Activated T-helper 1 cell treated with anti-CD3 and anti-CD28 coated beads, Interleukin-12 subunit alpha, Interleukin-12 subunit beta, Interleukin-2, Interleukin-4 antibody, amounts not matched to agents 30 ng/mL and 10 ng/mL and 1 ng/mL, durations not matched to agents 14 hours and 24 hours and 36 hours (primary cell): ENCODE results near the gene HES4. TPM values are rescaled to one million over a fixed set of nuclear protein-coding genes. Genes with fewer than 3 reads are reported as not detected.
A peak's percentile ranks its signal among the peaks of the same experiment; 100 is the strongest.

ENCODE experiments used
- DNase-seq: peaks from one replicate; pipeline ENCODE4 v3.0.0; 2021; ENCODE audit warnings: low spot score
- H3K27ac Mint-ChIP-seq: one replicate; pipeline ENCODE4 v1.8.0; 2021; ENCODE audit warnings: mild to moderate bottlenecking, mixed read lengths
- H3K27me3 Mint-ChIP-seq: one replicate; pipeline ENCODE4 v1.8.0; 2022; ENCODE audit warnings: mild to moderate bottlenecking, moderate library complexity, mixed read lengths; ENCODE audit not compliant: insufficient read depth
- H3K36me3 Mint-ChIP-seq: one replicate; pipeline ENCODE4 v1.8.0; 2021; ENCODE audit warnings: low read depth, mixed read lengths
- H3K4me1 Mint-ChIP-seq: one replicate; pipeline ENCODE4 v1.8.0; 2021; ENCODE audit warnings: low read depth, mixed read lengths
- H3K4me3 Mint-ChIP-seq: one replicate; pipeline ENCODE4 v1.8.0; 2021; ENCODE audit warnings: mild to moderate bottlenecking, moderate library complexity, mixed read lengths
- H3K9me3 Mint-ChIP-seq: one replicate; pipeline ENCODE4 v1.8.0; 2021; ENCODE audit warnings: mixed read lengths
- intact Hi-C: fragments of 100-400 bp; cut with micrococcal nuclease; formaldehyde crosslinking; loops from one replicate; pipeline ENCODE4 v1.15.1; 2024
- total RNA-seq: library from RNA; stranded (reverse); gene quantifications from 2 replicates; pipeline ENCODE4 v1.2.3, GENCODE V29; 2022

HES4 gene
- total RNA-seq, 1 donor from 2014 or later: 1.8 TPM

GRCh38 chr1:965526-966134 lies 34.3 kb downstream of the HES4 start:
- Mint-ChIP-seq H3K4me3 (no peak overlapping the region), H3K9me3 (no peaks in the 10 kb centered on the region), H3K36me3 (no peaks in the 10 kb centered on the region), H3K27ac (peak overlapping the region; percentile 29), H3K4me1 (no peaks in the 10 kb centered on the region), H3K27me3 (peaks cover 4% of the 10 kb centered on the region)
- intact Hi-C loops: no loop called here
- DNase-seq: no peak

GRCh38 chr1:964691-965525 lies 35.0 kb downstream of the HES4 start:
- no peak overlapping the region for H3K4me3 Mint-ChIP-seq
- H3K27ac Mint-ChIP-seq: no peak overlapping the region
- H3K36me3 Mint-ChIP-seq: no peaks in the 10 kb centered on the region
- H3K4me1 Mint-ChIP-seq: no peaks in the 10 kb centered on the region
- intact Hi-C loops: no loop called here
- no peak for DNase-seq
- peaks cover 6% of the 10 kb centered on the region for H3K27me3 Mint-ChIP-seq
- no peaks in the 10 kb centered on the region for H3K9me3 Mint-ChIP-seq

GRCh38 chr1:963746-964525 lies 36.0 kb downstream of the HES4 start:
- peaks cover 6% of the 10 kb centered on the region for H3K27me3 Mint-ChIP-seq
- intact Hi-C loops: no loop called here
- no peaks in the 10 kb centered on the region for H3K9me3 Mint-ChIP-seq
- H3K4me3 Mint-ChIP-seq: peak overlapping the region; percentile 51
- DNase-seq: no peak
- no peak overlapping the region for H3K27ac Mint-ChIP-seq
- H3K36me3 Mint-ChIP-seq: no peaks in the 10 kb centered on the region
- no peaks in the 10 kb centered on the region for H3K4me1 Mint-ChIP-seq

GRCh38 chr1:963301-963651 lies 36.6 kb downstream of the HES4 start:
- no peaks in the 10 kb centered on the region for H3K9me3 Mint-ChIP-seq
- intact Hi-C loops: no loop called here
- peak overlapping the region; percentile 51 for H3K4me3 Mint-ChIP-seq
- no peak overlapping the region for H3K27ac Mint-ChIP-seq
- H3K27me3 Mint-ChIP-seq: peaks cover 3% of the 10 kb centered on the region
- peaks cover 1% of the 10 kb centered on the region for H3K36me3 Mint-ChIP-seq
- DNase-seq: no peak
- H3K4me1 Mint-ChIP-seq: no peaks in the 10 kb centered on the region

- H3K4me1 Mint-ChIP-seq: peaks cover 3% of the 10 kb centered on the region
- peak overlapping the region; percentile 44 for H3K27ac Mint-ChIP-seq
- H3K9me3 Mint-ChIP-seq: no peaks in the 10 kb centered on the region
- peaks cover 1% of the 10 kb centered on the region for H3K36me3 Mint-ChIP-seq
- intact Hi-C loops: no loop called here
- H3K27me3 Mint-ChIP-seq: peaks cover 2% of the 10 kb centered on the region
- no peak for DNase-seq
- H3K4me3 Mint-ChIP-seq: peak overlapping the region; percentile 74
Measured at GRCh38 chr1:962381-963300, 37.3 kb downstream of the HES4 start.

DNA sequence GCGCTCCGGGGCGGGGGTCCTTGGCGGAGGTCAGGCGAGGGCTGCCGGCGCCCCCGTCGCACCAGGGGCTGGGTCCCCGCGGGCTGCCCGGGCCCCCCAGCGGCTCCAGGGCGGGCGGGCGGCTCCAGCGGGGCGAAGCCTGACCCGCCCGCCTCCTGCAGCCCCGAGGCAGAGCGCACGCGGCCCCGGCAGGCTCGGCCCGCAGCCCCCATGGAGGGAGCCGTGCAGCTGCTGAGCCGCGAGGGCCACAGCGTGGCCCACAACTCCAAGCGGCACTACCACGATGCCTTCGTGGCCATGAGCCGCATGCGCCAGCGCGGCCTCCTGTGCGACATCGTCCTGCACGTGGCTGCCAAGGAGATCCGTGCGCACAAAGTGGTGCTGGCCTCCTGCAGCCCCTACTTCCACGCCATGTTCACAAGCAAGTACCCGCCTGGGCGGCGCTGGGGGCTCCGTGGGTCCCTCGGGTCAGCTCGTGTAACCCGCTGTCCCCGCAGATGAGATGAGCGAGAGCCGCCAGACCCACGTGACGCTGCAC lies 38.7 kb downstream of the HES4 start:
- Mint-ChIP-seq H3K36me3 (peaks cover 5% of the 10 kb centered on the region), H3K27me3 (peaks cover 2% of the 10 kb centered on the region), H3K4me3 (peak overlapping the region; percentile 74), H3K9me3 (no peaks in the 10 kb centered on the region), H3K27ac (no peak overlapping the region), H3K4me1 (peaks cover 7% of the 10 kb centered on the region)
- intact Hi-C loops: no loop called here
- no peak for DNase-seq

- Mint-ChIP-seq H3K4me1 (peaks cover 7% of the 10 kb centered on the region), H3K4me3 (peak within 1 kb of the TSS; percentile 97), H3K9me3 (no peaks in the 10 kb centered on the region), H3K27me3 (peaks cover 2% of the 10 kb centered on the region), H3K27ac (peak within 1 kb of the TSS; percentile 40), H3K36me3 (peaks cover 5% of the 10 kb centered on the region)
- DNase-seq: peak; percentile 77
- intact Hi-C loops: loop anchor here (1.0 kb wide), 1 partner anchor 99 kb away; no protein-coding TSS in a partner anchor
Measured at GRCh38 chr1:960363-961131, 39.4 kb downstream of the HES4 start, which contains the start of gene KLHL17. TSS of gene KLHL17 (plus strand) at chr1:960584. CDS start at chr1:960694, 110 bp downstream.

- H3K36me3 Mint-ChIP-seq: peaks cover 11% of the 10 kb centered on the region
- H3K4me3 Mint-ChIP-seq: peak overlapping the region; percentile 97
- intact Hi-C loops: loop anchor here (1.0 to 5.0 kb wide), 4 partner anchors 7 to 347 kb away; partner anchors contain the start of genes ACAP3 and PUSL1
- peaks cover 7% of the 10 kb centered on the region for H3K4me1 Mint-ChIP-seq
- DNase-seq: no peak
- no peaks in the 10 kb centered on the region for H3K9me3 Mint-ChIP-seq
- H3K27ac Mint-ChIP-seq: peak overlapping the region; percentile 40
- peaks cover 2% of the 10 kb centered on the region for H3K27me3 Mint-ChIP-seq
Measured at GRCh38 chr1:959731-960362, 40.0 kb downstream of the HES4 start.

- DNase-seq: peak; percentile 88
- H3K36me3 Mint-ChIP-seq: peaks cover 16% of the 10 kb centered on the region
- intact Hi-C loops: loop anchor here (1.0 to 5.0 kb wide), 3 partner anchors 8 to 348 kb away; partner anchors contain the start of genes ACAP3 and PUSL1
- peaks cover 7% of the 10 kb centered on the region for H3K4me1 Mint-ChIP-seq
- H3K4me3 Mint-ChIP-seq: peak within 1 kb of the TSS; percentile 97
- H3K9me3 Mint-ChIP-seq: no peaks in the 10 kb centered on the region
- H3K27me3 Mint-ChIP-seq: peaks cover 2% of the 10 kb centered on the region
- H3K27ac Mint-ChIP-seq: peak within 1 kb of the TSS; percentile 79
Measured at GRCh38 chr1:958823-959730, 40.8 kb downstream of the HES4 start, which contains the start of gene NOC2L. TSS of gene NOC2L (minus strand) at chr1:959256. CDS start at chr1:959240, 16 bp downstream.

DNA sequence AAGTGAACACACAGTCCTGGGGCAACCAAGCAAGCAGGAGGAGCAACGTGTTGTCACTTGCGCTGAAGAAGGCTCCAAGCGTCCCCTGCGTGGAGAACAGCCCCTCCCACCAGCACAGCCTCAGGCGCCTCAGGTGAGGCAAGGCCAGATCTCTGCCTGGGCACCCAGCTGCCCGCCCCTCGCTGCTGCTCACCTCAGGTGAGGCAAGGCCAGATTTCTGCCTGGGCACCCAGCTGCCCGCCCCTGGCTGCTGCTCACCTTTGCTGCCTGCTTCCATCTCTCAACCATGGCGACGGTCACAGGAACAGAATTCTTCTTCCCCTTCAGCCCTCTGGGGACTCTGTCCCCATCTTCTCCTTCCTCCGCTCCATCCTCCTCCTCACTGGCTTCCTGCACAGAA lies 43.3 kb downstream of the HES4 start:
- Mint-ChIP-seq H3K27ac (no peak overlapping the region), H3K36me3 (peaks cover 24% of the 10 kb centered on the region)
- intact Hi-C loops: loop anchor here (5.0 kb wide), 2 partner anchors 54 to 351 kb away; partner anchors contain the start of genes ACAP3 and PUSL1

More for the DNA sequence above, 43.3 kb downstream of the HES4 start:
- Mint-ChIP-seq H3K27me3 (peaks cover 2% of the 10 kb centered on the region), H3K4me3 (no peak overlapping the region), H3K4me1 (peaks cover 7% of the 10 kb centered on the region), H3K9me3 (no peaks in the 10 kb centered on the region)
- DNase-seq: no peak
